SW480 (cell line): ENCODE results near the gene RAD51B.

Experiments
- DNase-seq: peaks from one replicate; pipeline ENCODE4 v3.0.0-alpha.2; 2016; ENCODE audit warnings: low spot score

The RAD51B gene

DNA sequence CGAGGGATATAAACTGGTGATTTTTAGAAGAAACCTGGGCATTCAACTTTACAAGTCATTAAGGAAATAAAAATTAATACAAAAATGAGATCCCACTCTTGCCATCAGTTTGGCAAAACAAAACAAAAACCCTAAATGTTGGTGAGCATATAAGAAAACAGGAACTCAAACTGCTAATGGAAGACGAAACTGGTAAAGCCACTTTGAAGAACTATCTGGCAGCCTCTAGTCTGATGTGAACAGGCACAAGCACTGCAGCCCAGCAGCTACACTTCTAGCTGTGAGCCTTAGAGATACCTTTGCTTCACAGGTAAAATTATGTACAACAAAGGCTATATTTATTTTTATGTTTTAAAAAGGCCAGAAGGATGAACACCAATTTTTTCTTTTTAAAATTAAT is 513.7 kb downstream of the RAD51B start:
- no peak for DNase-seq

DNA sequence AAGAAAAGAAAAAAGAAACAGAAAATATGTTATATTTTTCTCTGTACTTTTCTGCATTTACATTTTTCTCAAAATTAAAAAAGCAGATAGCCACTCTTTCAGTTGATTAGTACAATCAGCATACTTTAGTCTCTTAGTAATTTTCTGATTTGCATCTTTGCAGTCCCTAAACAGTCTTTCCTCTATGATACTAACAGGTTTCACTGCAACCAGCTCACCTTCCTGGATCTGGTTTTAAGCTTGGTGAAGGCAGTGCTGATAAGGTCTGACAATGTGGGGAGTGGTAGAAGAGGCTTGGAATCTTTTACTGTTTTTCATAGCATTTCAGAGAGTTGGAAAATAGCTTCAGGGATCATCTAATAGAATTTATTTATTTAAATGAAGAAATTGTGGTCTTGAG is 515.7 kb downstream of the RAD51B start:
- no peak for DNase-seq

DNA sequence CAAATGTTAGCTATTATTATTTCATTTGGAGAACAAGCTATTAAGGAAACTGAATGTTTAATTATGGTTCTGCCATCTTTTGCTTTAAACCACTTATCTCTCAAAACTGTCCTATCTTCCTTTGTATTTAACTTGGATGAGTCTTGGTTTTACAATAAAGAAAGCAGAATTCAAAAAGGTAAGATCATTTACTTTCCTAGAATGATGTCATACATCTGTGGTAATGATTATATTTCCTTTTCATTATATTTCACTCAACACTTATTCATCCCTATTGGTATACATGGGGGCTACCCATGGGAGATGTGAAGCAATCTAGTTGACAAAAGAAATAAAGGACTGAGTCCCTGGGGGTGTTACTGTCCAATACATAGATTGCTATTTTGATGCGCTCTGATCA is 516.6 kb downstream of the RAD51B start:
- no peak for DNase-seq

DNA sequence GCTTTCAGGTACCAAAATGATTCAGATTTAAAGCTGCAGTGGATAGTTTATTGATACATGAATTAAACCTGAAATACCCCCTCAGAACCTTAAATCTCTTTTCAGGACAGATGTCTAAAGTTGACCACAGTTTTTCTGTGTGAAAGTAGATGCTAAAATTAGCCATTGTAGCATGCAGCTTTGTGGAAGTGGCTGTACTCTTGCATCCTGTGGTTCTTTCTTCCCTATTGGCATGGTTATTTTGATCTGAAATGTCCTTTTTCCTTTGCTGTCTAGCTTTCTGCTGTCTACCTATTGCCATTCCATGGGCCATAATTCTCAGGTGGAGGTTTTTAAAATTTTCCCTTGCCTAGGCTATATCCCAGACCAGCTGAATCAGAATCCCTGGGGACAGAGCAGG is 517.7 kb downstream of the RAD51B start:
- no peak for DNase-seq

DNA sequence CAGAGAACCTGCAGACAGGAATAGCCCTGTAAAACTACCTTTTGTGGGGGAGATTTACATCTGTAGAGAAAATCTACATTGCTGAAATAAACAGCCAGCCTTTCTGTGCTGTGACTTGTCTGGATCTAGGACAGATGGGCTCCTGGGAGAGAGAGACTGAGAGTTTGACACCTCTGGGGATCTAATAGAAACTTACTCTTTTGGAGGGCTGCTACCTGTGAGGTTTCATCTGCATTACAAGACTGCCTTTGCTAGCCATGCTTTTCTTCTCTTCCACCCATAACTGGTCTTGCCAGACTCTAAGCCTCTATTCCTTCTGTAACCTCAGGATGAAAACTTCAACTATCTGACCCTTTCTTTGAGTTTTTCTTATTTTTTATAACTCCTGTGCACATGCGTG is 520.7 kb downstream of the RAD51B start:
- no peak for DNase-seq

DNA sequence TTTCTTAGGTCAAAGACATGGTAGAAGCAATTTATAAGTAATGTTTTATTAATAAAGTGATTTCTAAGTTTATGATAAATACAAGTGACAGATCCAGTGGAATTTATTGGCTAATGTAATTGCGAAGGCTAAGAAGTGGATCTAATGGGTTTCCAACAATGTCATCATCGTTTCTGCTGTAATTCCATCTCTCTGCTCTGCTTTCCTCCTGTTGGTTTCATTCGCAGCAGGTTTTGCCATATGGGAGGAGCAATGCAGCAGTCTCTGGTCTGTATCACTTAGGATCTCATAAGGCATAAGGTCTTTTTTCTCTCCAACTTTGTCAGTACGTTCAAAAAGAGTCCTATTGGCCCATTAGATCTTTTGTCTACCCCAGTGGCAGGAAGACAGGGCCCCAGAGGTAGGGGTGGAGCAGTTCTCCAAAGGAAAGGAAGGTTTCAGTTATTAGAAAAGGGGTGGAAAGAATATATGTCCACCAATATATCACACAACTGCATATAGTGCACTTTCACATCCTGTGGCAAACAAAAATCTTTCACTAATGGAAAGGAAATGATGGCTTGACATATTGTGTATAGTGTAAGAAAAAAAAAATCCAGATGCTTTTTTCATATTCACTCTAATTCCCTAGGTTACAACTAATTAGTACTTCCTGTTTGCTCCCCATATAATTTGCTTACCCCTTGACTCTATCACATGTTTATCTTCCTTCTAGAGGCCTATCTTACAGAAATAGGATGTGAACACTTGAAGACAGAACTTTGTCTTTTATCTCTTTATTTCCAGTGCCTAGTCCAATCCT is 522.0 kb downstream of the RAD51B start:
- DNase-seq = no peak

DNA sequence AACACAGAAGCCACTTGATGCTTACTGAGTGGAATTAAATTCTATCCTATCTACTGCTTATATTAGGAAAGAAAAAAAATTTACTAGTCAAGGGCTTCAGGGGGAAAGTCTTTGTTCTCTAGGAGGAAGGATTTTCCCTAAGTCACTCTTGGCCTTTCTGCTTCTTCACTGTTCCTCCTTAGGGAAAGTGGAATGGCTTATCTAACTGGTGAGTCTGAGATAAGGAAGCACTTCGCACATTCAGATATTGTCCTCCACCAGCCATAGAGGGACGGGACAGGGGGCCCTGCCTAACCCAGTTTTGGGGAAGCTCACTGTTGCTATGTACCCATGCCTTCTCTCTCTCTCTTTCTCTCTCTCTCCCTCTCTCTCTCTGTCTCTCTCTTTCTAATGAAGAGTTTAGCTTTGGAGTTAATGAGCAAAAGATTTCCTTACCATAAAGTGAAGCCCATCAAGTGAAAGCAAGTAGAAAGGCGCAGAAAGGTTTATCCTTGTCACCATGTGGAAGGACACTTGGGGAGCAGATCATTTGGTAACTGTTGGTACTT is 522.7 kb downstream of the RAD51B start:
- DNase-seq = no peak

DNA sequence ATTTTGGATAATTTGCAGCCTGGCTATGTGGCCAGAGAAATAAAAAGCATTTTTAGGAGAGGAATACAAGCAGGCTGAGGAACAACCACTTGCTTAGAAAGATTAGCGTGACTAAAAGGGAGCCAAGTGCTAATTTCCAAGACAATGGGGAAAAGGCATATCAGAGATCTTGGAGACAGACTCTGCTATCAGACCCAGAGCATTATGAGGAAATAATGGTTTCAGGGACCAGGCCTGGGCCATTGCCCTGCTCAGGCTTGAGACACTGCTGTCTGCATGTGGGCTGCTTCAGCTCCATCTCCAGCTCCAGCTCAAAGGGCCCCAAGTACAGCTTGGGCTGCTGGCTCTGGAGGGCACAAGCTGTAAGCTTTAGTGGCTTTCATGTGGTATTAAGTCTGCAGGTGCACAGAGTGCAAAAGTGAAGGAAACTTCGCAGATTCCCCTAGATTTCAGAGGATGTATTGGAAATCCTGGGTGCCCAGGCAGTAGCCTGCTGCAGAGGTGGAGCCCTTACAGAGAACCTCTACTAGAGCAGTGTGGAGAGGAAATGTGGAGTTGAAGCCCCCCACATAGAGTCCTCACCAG is 524.0 kb downstream of the RAD51B start:
- DNase-seq = no peak

DNA sequence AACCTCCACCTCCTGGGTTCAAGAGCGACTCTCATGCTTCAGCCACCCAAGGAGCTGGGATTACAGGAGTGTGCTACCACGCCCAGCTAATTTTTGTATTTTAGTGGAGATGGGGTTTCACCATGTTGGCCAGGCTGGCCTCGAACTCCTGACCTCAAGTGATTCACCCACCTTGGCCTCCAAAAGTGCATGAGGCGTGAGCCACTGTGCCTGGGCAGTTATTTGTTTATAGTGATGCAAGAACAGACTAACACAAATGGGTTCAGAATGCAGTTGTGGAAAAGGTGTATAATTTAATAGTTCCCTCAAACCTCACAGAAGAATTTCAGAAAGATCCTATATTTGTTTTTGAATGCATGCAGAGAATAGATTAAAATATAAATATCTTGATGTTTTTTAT is 526.2 kb downstream of the RAD51B start:
- no peak for DNase-seq

DNA sequence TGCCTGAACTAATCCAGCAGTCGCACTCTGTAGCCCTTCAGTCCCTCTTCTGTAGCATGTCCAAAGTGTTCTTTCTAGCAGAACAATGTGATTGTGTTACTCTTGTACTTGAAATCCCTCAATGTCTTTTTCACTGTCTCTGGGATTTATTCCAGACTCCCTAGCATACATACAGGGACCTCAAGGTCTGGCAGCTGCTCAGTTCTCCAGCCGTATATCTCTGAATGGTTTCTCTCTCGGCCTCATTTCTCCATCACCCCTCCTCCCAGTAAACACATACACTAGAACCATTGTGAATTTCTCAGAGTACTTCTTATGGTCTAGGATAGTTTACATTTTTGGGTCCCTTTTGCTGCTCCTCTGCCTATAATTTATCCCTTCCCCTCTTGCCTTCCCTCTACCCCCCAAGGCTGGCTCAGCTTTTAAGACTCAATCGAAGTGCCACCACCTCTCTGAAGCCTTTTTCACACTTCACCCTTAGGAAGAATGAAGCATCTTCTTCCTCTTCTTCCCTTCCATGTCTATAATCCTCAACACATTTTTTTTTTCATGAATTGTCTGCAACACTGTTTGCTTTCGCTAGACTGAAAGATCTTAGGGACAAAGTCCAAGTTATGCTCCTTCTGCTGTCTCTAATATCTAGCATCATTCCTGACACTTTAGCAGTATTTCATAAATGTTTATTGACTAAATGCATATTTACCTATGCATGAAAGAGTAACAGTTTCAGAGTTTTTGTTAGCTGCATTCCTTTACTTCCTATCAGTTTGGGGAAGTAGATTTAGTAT is 527.2 kb downstream of the RAD51B start:
- DNase-seq = no peak

DNA sequence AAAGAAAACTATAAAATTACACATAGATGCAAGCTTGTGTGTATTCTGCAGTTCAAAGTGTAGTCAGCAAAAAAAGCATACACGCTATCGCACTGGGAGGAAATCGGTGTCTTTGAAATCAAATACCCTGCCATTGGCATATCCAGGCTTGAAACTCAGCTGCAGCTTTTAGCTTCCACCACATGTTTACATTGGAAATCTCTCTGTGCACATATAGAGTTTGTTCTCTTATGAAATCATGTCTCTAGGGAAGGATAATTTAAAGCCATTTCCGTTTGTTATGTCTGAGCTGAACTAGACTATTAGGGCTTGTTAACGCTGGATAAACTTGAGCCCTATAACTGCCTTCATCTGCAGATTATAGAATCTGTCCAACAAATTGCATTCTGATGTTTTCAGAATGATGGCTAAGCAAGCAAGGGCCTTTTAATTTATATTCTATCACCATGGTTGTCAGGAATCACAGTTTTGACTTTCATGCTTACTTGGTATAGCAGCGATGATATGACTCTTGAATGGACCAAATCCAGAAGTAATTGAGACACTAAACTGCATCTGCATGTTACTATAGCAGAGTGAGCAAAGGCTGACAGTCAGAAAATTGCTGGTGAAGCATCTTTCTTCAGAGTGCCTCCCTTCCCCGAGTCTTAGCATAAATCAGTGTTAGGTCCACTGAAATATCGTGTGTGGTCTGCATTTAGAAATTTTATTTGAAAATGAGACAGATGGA is 530.5 kb downstream of the RAD51B start:
- DNase-seq = no peak

DNA sequence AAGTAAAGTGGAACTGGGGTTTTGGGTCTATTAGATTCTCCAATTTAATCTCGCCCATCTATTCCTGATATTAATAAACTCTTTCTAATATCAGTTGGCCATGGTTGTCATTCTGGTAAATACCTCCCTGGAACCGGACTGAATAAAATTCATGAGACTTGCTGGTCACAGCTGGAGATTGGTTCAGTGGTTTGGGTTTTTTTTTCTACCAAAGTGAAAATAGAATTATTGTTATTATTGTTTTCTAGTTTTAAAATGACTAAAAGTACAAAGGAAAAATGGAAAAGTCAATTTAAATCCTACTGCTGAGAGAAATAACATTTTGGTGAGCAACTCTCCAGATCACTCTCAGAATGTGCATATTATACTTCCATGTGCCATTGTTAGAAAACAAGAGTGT is 535.8 kb downstream of the RAD51B start:
- DNase-seq = no peak

DNA sequence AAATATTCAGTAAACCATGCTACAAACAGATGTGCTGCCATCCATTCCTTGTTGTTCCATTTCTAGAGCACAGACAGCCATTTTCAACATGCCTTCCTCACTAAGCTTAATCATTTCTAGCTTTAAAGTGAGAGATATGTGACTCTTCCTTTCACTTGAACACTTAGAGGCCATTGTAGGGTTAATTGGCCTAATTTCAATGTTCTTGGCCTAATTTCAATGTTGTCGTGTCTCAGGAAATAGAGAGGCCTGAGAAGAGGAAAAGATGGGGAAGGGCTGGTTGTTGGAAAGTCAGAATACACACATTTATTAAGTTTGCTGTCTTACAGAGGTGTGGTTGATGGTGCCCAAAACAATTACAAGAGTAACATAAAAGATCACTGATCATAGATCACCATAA is 538.2 kb downstream of the RAD51B start:
- DNase-seq = no peak

DNA sequence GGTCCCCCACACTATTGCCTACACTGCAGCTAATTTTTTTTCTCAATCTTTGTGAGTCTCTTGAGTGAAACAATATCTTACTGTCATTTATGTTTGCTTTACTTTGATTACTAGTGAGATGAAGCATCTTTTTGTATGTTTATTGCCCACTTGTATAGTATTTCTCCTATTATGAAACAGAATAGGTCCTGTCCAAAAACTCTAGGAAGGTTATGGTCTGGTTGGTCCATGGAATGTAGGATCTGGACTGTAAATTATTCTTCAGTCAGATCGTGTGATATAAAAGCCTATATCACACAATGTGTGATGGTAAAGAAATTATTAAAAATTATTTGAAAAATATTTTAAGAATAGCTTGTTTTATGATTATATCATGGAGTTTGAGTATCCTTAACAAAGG is 538.9 kb downstream of the RAD51B start:
- no peak for DNase-seq

DNA sequence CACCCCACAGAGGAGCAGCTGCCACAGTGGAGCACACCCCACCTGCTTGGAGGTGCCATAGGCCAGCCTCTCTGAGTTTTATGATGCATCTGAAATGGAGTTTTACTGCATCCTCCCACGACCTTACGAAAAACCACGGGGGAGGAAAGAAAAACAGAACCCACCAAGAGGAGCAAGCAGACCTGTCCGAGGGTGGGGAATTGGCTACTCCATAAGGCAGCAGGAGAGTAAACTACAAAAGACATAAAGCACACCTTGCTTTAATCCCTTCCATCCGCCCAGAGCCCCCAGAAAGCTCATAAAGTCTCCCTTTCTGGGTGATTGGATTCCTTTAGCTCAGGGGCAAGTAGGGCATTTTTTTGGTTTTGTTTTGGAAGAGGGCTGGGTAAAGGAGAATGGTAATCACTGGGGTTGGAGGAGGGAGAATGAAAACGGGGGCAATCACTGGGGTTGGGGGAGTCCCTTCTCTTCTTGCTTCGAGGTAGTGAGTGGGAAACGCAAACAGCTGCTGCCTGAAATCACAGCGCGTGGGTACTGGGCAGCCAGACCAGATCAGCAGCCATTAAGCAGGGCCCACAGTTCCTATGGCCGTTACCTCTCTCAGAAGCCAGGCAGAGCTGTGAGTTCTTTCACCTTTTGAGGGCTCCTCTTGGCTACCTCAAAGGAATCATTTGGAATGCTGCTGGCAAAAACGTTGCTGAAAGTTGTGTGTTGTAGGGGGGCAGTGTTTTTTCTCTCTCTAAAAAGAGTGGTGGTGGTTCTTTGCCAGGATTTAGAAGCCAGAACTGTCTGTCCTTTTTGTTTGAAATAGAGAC is 539.6 kb downstream of the RAD51B start:
- DNase-seq = no peak

DNA sequence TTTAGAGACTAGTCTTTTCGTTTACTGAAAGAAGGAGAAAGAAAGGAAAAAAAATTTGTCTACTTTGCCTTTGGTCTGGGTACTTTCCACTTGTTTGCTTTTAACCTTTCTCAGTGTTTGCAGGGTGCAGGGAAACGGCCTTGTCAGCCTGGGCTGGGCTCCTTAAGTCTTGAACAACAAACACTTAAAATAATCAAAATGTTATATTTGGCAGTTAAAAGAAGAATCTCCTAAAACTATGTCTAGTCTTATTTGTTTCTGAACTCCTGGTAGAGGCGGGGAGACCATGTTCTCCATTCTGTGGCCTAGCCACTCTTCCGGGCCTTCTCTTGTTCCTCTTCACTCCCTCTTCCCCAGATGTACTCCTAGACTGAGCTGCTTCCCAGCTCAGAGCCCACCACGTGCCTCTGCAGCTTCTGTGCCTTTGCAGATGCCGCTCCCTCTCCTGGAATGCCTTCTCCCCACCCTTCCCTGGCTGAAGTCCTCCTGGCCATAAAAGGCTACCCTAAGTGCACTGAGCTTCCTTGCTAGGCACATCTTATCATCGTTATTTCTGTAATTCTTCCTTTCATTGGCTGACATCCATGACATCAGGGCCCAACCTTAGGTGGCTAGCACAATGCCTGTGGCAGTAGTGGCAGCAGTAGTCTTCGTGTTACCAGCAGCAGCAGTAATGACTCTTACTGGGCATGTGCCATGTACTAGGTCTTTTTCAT is 540.4 kb downstream of the RAD51B start:
- peak; percentile 39 for DNase-seq

DNA sequence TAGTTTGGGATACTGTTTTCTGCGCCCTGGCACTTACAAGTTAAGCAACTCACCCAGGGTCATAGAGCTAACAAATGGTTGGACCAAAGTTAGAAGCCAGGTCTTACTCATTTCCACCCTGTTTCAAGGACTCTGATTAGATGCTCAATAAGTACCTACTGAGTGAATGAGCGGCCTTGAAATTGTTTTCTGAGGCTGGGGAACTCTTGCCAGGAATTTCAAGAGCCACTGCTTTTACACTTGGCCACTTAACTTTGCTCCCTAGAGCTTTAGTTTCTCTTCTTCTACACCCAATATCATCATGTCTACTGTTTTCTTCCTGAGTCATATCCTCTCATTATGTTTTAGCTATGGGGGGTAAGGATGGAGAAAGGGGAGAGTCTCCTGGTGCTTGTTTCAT is 541.7 kb downstream of the RAD51B start:
- no peak for DNase-seq

DNA sequence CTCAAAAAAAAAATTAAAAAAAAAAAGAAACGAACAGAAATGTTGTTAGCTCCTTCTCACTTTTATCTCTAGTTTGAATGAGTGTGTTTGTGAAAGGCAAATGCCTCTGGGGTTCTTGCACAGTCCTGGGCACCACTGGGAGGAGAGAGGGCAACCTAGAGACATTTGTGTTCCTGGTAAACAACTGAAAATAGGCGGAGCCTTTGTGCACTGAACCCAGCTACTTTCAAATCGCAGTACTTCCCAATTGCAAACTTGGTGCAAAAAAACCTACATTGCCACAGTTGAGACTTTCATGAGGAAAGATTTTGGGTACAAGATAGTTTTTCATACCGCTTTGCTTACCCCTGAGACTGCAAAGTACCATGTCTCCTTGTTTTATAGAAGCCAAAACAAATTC is 543.3 kb downstream of the RAD51B start:
- no peak for DNase-seq

DNA sequence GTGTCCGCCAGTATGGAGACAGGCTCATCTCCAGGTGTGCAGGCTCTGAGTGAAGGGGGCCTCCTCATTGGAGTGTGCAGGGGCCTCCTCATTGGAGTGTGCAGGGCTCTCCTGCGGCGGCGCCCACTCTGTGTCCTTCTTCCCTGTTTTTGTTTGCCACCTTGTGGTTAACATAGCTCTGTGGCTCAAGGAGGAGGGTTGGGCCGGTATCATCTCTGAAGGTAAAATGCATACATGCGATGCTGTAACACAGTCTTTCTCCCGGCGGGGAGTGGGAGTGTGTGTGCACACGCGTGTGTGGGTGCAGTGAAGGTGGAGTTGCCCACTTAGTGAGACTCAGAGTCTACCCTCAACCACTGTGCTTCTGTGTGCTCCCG is 543.9 kb downstream of the RAD51B start:
- DNase-seq = no peak

DNA sequence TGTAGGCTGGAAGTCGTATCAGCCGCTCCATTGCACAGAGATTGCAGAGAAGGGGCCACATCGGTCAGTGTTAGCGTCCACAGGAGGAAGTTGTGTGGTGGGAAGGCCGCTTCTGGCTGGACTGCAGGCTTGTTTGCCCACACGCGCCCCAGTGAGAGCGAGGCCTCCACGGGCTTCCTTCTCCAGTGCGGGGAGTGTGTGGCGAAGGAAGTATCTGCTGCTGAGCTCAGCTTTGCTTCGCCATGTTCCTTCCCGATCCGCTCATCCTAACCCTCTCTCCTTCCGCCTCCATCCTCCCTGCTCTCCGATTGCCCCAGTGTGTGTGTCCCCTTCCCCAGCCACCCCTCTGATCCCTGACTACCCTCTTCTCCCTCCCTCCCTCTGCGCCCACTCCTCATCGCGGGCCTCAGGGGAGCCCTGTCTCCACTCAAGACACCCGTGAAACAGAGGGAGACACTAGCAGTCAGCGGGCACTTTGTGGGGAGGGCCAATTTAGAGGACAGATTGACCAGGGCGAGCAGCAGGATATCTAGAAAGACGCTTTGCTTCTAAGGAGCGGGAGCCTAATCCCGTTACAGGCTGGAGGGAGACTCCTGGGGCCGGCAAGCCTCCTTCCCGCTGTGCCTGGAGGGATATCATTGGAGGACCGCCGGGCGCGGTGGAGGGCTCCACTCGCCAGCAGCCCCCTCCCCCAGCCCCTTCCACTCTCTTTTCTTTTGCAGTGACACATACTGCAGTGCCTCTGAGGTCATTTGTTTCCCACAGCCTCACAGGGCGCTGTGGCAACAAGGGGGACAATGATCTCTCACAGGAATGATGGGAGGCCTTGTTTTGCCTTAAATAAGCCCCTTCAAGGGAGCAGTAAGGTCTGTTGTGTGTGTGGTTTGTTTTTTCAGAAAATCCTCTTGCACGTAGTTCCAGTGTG is 544.5 kb downstream of the RAD51B start:
- no peak for DNase-seq
